ENCODE measurements around the gene PADI3.

GRCh38 chr1:17258116-17258757 is 9.3 kb downstream of the PADI3 start:
- TF ChIP-seq, protein P1, sequence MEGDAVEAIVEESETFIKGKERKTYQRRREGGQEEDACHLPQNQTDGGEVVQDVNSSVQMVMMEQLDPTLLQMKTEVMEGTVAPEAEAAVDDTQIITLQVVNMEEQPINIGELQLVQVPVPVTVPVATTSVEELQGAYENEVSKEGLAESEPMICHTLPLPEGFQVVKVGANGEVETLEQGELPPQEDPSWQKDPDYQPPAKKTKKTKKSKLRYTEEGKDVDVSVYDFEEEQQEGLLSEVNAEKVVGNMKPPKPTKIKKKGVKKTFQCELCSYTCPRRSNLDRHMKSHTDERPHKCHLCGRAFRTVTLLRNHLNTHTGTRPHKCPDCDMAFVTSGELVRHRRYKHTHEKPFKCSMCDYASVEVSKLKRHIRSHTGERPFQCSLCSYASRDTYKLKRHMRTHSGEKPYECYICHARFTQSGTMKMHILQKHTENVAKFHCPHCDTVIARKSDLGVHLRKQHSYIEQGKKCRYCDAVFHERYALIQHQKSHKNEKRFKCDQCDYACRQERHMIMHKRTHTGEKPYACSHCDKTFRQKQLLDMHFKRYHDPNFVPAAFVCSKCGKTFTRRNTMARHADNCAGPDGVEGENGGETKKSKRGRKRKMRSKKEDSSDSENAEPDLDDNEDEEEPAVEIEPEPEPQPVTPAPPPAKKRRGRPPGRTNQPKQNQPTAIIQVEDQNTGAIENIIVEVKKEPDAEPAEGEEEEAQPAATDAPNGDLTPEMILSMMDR (IDR thresholded peaks at IDR 0.05) = no peak
- TF ChIP-seq POLR2A (IDR thresholded peaks at IDR 0.05) (no peak), POLR2AphosphoS5 (IDR thresholded peaks at IDR 0.05) (no peak)
